SKM-1 (cell line): ENCODE measurements around the gene BSG.
"Not testable (repeated sequence)": the region's sequence is repeated elsewhere in the genome, so short reads cannot be mapped to it uniquely, and the experiment has no call there.

Experiments
- DNase-seq: peaks from one replicate; lab custom pipeline; 2025; ENCODE audit not compliant: unreplicated experiment; lab: John Stamatoyannopoulos, UW

The BSG gene

DNA sequence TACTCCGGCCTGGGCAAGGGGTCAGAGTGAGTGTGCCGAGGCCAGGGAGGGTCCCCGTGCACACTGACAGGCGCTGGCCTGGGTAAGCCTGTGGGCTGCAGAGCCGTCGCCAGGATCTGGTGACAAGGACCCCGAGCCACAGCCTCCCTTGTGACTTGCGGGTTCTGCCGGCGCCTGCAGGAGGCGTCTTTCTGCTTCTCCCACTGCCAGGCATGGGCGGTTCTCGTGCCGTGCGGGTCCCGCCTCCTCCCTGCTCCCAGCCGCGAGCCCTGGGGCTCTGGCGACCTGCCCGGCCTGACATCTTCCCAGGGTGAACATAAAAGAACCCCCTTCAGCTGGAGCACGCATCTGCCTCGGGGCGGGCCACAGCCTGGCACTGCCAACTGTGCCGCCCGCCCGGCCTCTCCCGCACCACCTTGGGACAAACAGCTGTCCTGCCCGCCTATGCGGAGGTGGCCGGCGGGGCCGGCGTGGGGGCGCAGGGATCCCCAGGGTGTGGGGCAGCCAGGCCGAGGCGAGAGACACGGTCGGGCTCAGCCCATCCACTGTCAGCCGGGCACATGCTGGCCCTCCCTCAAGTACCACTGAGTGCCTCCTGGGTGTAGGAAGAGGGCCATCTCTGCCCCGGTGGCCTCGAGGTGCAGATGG lies 15.8 kb downstream of the BSG start:
- DNase-seq: no peak

DNA sequence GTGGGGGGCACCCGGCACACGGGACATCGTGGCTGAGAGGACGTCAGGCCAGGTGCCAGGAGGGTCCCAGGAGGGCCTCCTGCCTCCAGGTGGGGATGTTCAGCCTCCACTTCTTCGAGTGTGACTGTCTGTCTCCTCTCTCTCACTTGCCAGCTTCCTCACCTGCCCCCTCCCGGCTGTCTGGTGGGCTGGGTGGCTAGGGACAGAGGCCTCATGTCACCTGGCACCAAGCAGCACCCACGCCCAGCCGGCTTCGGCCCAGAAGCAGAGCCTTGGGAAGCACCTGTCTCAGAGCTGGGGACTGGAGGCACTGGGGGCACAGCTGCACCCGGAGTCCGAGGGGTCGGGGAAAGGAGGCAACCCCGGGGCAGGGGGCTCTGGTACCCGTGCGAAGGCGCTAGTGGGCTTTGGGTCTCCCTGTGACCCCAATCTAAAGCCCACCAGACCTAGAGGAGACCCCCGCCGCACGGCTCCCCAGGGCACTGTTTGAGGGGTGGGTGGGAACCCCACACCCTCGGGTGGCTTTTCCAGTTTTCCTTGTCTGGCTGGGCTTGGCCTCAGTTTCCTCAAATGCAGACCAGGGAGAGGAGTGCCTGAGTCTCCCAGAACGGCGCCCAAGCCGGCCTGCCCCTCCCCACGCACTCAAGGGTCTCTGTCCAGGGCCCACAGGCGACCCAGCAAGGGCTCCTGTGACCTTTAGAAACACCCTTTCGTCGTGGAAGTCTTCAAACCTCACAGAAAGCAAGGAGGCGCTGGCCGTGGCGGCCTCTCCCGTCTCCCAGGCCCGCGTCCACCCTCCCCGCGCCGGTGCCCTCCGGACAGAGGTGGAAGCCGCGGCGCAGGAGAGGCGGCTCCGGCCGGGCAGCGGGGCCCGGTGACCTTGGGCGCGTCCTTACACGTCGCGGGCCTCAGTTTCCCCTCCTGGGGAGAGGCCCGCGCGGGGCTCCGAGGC lies 16.6 kb downstream of the BSG start:
- no peak for DNase-seq

DNA sequence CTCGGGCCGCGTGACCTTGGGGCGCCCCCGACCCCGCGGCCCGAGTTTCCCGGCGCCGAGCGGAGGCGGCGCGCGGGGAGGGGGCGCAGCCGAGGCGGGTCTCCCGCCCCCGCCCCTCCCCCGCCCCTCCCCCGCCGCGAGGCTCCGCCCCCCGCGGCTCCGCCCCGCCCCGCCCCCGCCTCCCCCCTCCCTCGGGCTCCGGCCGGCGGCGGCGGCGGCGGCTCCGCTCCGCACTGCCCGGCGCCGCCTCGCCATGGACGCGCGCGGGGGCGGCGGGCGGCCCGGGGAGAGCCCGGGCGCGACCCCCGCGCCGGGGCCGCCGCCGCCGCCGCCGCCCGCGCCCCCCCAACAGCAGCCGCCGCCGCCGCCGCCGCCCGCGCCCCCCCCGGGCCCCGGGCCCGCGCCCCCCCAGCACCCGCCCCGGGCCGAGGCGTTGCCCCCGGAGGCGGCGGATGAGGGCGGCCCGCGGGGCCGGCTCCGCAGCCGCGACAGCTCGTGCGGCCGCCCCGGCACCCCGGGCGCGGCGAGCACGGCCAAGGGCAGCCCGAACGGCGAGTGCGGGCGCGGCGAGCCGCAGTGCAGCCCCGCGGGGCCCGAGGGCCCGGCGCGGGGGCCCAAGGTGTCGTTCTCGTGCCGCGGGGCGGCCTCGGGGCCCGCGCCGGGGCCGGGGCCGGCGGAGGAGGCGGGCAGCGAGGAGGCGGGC lies 17.4 kb downstream of the BSG start, which contains the start of gene HCN2:
HCN2 (plus strand) TSS at position 189 of the 703 bp plus-strand sequence; CDS start at position 254, 65 bp downstream.
- no peak for DNase-seq

DNA sequence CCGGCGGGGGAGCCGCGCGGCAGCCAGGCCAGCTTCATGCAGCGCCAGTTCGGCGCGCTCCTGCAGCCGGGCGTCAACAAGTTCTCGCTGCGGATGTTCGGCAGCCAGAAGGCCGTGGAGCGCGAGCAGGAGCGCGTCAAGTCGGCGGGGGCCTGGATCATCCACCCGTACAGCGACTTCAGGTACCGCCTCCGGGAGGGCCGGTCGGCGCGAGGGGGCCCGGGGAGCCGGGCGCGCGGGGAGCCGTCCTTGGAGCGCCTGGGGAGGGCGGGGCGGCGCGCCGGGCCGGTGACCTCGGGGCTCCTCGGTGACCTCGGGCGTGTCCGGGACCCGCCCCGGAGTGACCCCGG lies 18.0 kb downstream of the BSG start:
- DNase-seq: no peak

DNA sequence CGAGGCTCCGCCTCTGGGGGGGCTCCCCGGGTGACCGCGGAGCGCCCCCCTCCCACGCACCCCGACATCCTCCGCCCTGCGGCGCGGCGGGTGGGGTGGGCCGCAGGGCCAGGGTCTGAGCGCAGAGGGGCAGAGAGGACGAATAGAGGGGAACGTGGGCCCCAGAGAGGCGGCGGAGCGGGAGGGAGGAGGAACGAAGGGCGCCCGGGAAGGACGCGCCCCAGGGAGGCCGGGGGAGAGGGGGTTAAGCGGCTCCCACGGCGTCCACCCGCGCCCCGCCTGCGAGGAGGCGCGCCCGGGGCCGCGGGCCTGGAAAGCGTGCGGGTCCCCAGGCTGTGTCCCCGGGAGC lies 18.3 kb downstream of the BSG start:
- DNase-seq: no peak

DNA sequence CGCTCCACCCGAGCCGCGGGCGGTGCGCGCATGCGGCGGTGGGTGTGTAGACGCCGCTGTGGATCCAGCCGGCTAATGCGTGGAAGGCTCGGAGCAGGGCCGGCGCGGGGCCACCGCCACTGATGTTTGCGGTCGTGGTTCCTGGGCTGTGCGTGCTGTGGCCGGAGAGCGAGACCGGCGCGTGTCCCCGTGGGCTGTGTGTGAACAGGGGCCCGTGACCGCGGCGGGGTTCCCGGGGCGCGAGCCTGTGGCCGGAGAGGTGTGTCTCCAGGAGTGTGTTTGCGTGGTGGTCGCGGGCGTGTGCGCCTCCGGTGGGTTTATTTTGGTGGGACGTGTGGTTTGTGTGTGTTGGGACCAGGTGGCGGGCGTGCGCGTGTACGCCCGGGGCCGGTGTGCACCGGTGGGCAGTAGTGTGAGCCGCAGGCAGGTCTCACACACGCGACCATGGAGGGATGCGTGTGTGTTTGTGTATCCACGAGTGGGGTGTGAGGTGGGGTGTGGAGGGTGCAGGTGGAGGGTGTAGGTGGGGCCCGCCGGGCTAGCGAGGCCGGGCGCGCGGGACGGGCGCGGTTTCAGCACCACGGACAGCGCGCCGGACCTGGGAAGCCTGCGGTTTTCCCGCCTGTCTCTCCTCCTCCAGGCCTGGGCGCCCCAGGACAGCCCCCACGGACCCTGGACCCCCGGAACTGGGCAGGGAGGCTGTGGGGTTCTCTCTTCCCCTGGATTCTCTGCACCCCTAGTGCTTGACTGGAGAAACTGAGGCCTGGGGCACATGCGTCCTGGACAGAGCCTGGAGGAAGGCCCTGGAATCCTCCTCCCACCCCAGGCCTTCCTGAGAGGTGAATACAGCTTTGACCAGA lies 18.9 kb downstream of the BSG start:
- DNase-seq: no peak

DNA sequence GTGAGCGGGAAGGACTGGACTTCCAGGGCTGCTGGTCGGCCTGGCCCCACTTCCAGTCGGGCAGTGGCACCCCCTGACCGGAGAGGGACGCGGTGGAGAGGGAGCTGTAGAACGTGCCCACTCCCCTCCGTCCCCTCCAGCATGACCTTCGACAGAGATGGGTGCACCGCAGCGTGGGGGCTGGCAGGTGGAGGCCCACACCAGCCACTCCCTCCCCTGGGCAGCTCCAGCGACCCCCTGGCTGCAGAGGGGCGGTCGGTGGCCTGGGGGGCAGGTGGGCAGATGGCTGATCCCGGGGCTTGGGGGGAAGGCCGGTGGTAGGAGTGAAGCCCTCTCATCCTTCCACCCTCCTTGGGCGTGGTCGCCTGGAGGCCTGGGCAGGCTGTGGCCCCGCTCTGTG lies 19.7 kb downstream of the BSG start:
- no peak for DNase-seq

DNA sequence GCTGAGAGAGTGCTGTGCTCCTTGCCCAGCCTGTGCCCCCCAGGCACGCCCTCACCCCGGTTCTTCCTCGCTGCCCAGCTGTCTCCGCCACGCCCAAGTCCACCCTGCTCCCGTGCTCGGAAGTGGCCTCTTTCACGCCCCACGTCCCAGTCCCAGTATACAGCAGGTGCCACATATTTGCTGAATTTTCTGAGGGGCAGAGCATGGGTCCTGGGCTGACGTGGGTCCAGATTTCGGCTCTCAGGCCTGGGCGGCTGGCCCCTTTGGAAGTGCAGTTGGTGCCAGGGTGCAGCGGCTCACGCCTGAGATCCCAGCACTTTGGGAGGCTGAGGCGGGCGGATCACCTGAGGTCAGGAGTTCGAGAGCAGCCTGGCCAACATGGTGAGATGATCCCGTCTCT lies 20.7 kb downstream of the BSG start:
- no peak for DNase-seq

DNA sequence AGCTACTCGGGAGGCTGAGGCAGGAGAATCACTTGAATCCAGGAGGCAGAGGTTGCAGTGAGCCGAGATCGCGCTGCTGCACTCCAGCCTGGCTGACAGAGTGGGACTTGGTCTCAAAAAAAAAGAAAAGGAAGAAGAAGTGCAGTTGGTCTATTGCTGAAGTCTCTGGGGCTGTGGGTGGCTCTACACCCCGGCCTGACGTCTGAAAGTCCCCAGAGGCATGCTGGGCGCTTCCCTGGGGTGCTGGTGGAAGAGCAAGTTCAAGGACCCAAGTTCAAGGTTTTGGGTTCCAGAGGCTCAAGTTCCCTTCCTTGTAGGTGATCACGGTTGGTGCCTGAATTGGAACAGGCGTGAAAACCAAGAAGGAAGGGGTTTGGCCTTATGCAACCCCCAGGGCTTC lies 21.1 kb downstream of the BSG start:
- no peak for DNase-seq

DNA sequence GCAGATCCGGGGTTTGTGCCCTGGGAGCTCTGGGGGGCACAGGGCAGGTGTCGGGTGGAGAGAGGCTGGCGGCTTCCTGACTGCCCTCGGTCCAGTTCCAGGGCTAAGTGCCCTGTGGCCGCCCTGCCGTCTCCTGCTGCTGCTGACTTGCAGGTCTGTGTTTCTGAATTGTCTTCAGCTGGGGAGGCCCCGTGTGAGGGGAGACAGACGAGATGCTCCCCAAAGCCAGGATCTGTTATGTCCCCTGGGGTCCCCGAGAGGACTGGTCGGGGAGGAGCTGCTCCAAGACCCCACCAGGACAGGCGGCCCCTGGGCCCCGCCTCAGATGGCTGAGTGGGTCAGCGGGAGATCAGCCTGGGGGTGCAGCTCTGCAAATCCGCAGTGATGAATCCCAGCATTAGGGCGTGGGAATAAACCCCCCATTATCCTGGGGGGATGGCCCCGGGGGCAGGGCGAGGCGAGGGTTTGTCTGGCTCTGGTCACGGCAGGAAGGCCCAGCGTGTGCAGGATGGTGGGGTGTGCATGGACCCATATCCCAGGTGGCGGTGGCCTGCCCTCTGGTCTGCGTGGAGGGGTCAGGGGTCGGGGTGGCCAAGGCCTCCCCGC lies 22.0 kb downstream of the BSG start:
- no peak for DNase-seq

DNA sequence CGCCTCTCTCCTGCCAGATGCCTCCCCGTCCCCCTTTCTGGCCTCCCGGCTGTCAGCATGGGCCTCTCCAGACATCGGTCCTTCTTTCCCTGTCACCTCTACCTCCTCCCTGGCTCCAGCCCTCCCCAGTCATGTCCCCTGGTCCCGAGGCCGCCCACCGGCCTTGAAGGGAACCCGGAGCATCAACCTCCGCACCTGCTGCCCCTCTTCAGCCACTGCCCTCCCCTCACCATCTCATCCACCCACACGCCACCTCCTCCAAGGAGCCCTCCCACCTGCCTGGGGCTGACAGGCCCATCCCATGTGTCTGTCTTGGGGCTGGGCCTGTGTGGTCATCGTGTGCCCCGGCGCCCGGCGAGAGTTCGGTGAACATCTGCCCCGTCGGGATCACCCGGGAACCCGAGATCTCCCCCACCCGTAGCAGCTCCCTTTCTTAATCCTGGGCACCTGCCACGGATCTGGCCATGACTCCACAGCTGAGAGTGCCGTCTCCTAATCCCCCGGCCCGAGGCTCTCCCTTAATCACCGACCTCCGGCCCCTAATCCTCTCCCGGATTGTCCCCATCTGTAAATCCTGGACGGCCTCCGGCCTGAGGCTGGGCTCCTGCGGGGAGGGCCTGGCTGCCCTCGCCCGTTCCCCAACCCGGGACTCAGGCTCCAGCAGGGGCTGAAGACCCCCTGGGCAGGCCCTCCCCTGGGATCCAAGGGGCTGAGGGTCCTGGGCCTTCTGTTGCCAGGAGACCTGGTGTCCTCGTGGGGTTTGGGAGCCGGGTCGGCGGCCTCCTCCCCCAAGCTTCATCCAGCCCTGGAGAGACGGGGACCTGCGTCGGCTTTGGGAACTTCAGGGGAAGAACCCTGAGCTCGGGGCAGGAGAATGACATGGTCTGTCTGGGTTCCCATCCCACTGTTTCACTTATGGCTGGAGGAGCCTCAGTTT lies 23.2 kb downstream of the BSG start:
- DNase-seq: no peak

DNA sequence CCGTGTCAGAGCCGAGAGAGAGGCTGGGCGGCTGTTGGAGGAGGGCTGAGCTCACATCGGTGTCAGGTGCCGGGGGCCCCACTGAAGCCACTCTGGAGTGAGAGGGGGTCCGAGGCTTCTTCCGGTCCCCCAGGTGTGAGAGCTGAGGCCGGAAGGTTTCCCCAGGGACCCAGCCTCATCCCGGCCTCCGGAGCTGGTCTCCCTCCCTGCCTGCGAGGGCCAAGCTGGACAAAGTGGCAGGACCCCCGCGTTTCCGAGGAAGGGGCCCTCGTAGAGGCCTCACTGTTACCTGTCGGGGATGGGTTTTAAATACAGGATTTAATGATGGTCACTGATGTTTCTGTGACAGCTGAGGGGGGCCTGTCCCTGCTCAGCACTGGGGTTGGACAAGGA lies 23.9 kb downstream of the BSG start:
- no peak for DNase-seq

DNA sequence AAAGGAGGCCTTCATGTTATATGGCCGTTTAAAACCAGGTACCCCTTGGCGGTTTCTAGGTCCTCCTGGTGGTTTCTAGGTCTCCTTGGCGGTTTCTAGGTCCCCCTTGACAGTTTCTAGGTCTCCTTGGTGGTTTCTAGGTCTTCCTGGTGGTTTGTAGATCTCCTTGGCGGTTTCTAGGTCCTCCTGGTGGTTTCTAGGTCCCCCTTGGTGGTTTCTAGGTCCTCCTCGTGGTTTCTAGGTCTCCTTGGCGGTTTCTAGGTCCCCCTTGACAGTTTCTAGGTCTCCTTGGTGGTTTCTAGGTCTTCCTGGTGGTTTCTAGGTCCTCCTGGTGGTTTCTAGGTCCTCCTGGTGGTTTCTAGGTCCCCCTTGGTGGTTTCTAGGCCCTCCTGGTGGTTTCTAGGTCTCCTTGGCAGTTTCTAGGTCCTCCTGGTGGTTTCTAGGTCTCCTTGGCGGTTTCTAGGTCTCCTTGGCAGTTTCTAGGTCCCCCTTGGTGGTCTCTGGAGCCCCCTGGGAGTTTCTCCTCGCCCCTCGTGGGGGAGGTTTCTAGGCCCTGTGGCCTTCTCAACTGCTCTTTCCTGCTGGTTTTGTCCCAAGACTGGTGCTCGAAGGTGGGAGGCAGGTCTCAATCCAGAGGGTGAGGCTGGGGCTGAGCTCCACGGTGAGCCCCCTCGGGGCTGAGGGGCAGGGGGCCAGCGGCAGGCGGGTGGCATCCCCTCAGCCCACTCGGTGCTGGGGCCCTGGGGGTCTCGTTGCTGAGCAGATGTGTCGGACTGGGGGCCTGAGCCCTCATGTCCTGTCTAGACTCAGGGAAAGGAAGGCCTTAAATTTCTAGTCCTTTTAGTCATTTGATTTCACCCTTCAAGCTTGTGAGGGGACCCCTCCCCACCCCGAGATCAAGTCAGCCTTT lies 25.3 kb downstream of the BSG start:
- DNase-seq: no peak

DNA sequence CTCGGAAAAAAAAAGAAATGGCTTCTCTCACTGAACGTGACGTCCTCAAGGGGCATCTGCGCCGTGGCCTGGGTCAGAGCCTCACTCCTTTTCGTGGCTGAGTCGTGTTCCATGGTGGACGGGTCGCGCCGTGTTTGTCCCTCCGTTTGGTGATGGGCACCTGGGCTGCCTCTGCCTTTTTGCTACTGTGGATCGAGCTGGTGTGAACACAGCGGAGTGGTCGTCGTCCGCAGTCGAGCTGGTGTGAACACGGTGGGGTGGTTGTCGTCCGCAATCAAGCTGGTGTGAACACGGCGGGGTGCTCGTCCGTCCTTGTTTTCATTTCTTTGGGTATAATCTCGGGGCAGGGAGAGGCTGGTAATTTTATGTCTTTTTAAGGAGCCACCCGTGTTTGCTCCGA lies 28.9 kb downstream of the BSG start:
- DNase-seq: no peak

DNA sequence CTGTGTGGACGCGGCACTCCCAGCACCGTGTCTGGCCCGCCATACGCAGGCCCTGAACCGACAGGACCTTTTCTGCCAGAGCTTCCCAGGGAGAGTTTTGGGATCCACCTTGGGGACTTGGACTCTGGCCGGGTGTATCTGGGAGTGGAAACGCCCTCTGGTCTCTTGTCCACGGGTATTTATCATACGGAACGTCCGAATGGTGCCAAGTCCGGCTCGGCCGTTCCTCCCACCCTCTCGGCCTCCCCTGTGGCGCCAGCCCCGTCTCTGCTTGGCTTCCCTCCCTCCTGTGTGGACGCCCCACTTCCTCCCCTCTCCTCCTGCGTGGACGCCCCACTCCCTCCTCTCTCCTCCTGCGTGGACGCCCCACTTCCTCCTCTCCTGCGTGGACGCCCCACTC lies 29.4 kb downstream of the BSG start:
- no peak for DNase-seq

DNA sequence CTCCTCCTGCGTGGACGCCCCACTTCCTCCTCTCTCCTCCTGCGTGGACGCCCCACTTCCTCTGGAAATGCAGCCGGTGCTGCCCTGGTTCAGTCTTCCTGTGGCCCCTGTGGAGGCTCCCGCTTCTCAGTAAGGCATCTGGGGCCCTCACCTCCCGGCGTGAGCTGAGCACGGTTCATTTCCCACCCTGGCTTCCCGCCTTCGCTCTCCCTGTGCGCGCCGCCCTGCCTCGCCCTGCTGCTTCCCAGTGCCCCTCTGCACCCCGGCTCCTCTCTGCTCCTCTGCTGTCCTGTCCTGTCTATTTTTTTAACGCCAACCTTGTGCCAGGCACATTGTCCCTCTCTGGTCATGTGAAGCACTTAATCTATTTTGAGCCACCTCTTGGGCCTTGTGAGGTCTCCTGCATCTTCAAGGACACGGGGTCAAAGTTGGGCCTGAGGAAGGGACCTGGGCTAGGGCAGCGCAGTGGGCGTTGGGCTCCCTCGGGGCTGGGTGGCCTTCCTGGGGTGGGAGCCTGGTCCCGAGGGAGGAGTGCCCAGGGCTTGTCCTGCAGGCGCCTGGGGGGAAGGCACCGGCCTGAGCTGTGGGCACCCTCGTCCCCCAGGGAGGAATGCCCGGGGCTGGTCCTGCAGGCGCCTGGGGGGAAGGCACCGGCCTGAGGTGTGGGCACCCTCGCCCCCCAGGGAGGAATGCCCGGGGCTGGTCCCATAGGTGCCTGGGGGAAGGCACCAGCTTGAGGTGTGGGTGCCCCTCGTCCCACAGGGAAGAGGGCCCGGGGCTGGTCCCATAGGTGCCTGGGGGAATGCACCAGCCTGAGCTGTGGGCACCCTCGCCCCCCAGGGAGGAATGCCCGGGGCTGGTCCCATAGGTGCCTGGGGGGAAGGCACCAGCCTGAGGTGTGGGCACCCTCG lies 30.2 kb downstream of the BSG start:
- no peak for DNase-seq

DNA sequence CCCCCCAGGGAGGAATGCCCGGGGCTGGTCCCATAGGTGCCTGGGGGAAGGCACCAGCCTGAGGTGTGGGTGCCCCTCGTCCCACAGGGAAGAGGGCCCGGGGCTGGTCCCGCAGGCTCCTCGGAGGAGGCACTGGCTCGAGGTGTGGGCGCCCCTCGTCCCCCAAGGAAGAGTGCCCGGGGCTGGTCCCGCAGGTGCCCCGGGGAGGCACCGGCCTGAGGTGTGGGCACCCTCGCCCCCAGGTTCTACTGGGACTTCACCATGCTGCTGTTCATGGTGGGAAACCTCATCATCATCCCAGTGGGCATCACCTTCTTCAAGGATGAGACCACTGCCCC lies 30.9 kb downstream of the BSG start:
- not testable (repeated sequence) for DNase-seq

DNA sequence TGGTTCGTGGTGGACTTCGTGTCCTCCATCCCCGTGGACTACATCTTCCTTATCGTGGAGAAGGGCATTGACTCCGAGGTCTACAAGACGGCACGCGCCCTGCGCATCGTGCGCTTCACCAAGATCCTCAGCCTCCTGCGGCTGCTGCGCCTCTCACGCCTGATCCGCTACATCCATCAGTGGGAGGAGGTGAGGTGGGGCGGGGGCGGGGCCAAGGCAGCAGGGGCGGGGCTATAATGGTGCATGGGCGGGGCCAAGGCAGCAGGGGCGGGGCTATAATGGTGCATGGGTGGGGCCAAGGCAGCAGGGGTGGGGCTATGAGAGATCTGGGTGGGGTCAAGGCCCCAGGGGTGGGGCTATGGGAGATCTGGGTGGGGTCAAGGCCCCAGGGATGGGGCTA lies 31.4 kb downstream of the BSG start:
- DNase-seq: not testable (repeated sequence)
